Stimulated activated effector memory CD8-positive, alpha-beta T cell treated with anti-CD3 and anti-CD28 coated beads, Interleukin-12 subunit alpha, Interleukin-12 subunit beta, amount 100 ng/mL, for 72 hours (primary cell): ENCODE results near the gene L3MBTL4.

Experiments used
- ATAC-seq: fragments of 150-1000 bp; cut with Tn5 transposase; 2 replicates; pipeline ENCODE4 v1.10.0; 2021
- DNase-seq, 2 donors: peaks; one replicate each; pipeline ENCODE4 v3.0.0; 2021 to 2022; ENCODE audit warnings: low spot score in 2 of 2
- H3K27ac Mint-ChIP-seq: one replicate; pipeline ENCODE4 v1.8.0; 2022; ENCODE audit warnings: mild to moderate bottlenecking, mixed read lengths
- H3K36me3 Mint-ChIP-seq: one replicate; pipeline ENCODE4 v1.8.0; 2022; ENCODE audit warnings: mild to moderate bottlenecking, mixed read lengths
- H3K4me1 Mint-ChIP-seq: one replicate; pipeline ENCODE4 v1.8.0; 2022; ENCODE audit warnings: mixed read lengths
- H3K4me3 Mint-ChIP-seq: one replicate; pipeline ENCODE4 v1.8.0; 2022; ENCODE audit warnings: mild to moderate bottlenecking, mixed read lengths
- H3K9me3 Mint-ChIP-seq: one replicate; pipeline ENCODE4 v1.8.0; 2022; ENCODE audit warnings: mixed read lengths

L3MBTL4 gene

DNA sequence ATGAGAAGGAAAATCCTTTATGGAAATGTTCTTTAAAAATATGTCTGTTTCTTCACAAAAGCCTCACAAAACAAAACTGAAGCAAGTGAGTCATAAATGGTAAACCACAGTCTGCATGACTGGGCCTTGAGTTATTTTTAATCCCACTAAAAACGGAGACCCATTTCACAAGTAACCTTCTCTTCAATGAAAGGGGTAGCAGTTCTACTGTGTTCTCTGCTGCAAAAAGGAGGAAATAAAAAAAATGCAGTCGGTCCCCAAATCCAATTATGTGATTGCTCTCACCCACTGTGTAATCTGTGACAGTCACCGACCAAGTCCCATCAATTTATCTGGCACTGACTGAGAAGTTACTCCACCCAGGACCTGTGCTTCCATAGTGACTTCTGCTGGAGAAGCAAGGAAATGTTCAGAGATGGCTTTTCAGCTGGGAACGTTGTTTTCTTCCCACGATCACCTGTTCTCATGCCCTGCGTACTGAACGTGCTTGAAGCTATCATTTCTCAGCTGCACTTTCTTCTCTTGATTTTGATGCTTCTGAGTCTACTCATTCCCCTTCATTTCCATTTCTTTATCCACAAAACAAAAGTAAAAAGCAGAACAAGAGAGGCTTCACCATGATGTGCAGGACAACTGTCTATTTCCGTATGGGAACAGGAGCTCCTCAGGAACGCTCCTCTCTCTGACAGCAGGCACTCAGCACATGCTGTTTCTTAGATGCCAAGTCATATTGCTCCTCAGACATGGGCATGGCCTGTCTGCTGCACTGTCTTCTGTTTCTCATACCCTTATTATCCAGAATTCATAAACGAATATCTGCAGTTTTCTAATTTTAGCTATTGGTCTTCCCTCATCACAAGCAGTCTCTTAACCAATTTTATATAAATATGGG, 439.4 kb downstream of the L3MBTL4 start:
- H3K27ac Mint-ChIP-seq: no peak overlapping the region
- no peaks in the 10 kb centered on the region for H3K9me3 Mint-ChIP-seq
- no peak for DNase-seq
- no peak for ATAC-seq
- no peaks in the 10 kb centered on the region for H3K4me1 Mint-ChIP-seq
- H3K4me3 Mint-ChIP-seq: no peak overlapping the region
- H3K36me3 Mint-ChIP-seq: no peaks in the 10 kb centered on the region

DNA sequence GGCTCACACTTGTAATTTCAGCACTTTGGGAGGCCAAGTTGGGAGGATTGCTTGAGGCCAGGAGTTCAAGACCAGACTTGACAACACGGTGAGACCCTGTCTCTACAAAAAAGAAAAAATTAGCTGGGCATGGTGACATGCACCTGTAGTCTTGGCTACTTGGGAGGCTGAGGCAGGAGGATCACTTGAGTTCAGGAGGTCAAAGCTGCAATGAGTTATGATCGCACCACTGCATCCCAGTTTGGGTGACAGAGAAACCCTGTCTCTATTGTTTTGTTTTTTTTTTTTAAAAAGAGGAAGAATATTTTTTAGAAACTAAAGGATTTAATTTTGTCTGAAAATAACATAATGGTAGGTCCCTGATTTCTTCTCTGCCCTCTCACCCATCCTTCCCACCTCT, 440.0 kb downstream of the L3MBTL4 start:
- no peak for ATAC-seq
- H3K27ac Mint-ChIP-seq: no peak overlapping the region
- no peaks in the 10 kb centered on the region for H3K4me1 Mint-ChIP-seq
- DNase-seq: no peak
- no peaks in the 10 kb centered on the region for H3K9me3 Mint-ChIP-seq
- H3K36me3 Mint-ChIP-seq: no peaks in the 10 kb centered on the region
- no peak overlapping the region for H3K4me3 Mint-ChIP-seq

GRCh38 chr18:5973099-5973498, 441.6 kb downstream of the L3MBTL4 start:
- H3K4me3 Mint-ChIP-seq: no peak overlapping the region
- no peaks in the 10 kb centered on the region for H3K9me3 Mint-ChIP-seq
- DNase-seq (no peak), ATAC-seq (no peak)
- no peak overlapping the region for H3K27ac Mint-ChIP-seq
- no peaks in the 10 kb centered on the region for H3K36me3 Mint-ChIP-seq
- H3K4me1 Mint-ChIP-seq: no peaks in the 10 kb centered on the region

GRCh38 chr18:5972298-5972697, 442.4 kb downstream of the L3MBTL4 start:
- Mint-ChIP-seq H3K4me3 (no peak overlapping the region), H3K9me3 (peaks cover 3% of the 10 kb centered on the region), H3K36me3 (no peaks in the 10 kb centered on the region), H3K4me1 (no peaks in the 10 kb centered on the region), H3K27ac (no peak overlapping the region)
- ATAC-seq: no peak
- DNase-seq: no peak

- DNase-seq (no peak), ATAC-seq (no peak)
- H3K4me3 Mint-ChIP-seq: no peak overlapping the region
- no peak overlapping the region for H3K27ac Mint-ChIP-seq
- no peaks in the 10 kb centered on the region for H3K4me1 Mint-ChIP-seq
- no peaks in the 10 kb centered on the region for H3K36me3 Mint-ChIP-seq
- peaks cover 5% of the 10 kb centered on the region for H3K9me3 Mint-ChIP-seq
Observed at GRCh38 chr18:5969989-5970403, 444.7 kb downstream of the L3MBTL4 start.

DNA sequence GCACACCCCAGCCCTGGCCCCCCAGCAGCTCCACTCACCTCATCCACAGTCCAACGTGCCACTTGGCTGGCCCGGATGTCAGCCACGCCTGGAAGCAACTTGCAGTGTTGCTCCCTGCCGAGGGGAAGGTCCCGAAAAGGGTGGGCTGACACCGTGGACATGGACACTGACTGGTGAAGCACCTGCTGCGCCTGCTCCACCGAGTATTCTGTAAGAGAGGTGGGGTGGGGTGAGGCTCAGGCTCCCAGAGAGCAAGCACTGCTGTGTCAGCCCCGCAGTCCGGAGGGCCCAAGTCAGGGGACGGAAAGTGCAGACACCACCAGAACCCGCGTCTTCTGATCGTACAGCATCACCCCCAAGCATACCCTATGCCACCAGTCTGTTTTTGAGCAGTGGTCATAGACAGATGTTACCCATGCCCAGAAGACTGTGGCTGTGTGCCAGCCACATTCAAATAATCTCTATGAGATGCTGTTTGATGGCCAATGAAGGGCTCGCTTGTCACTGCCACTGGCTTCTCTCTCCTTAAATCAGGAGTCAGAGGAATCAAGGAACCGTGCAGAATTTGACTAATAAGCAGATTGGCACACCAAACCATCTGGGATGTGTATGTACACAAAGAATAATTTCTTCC, 445.2 kb downstream of the L3MBTL4 start:
- Mint-ChIP-seq H3K9me3 (peaks cover 5% of the 10 kb centered on the region), H3K36me3 (no peaks in the 10 kb centered on the region), H3K27ac (no peak overlapping the region), H3K4me1 (no peaks in the 10 kb centered on the region), H3K4me3 (no peak overlapping the region)
- DNase-seq (no peak), ATAC-seq (no peak)

DNA sequence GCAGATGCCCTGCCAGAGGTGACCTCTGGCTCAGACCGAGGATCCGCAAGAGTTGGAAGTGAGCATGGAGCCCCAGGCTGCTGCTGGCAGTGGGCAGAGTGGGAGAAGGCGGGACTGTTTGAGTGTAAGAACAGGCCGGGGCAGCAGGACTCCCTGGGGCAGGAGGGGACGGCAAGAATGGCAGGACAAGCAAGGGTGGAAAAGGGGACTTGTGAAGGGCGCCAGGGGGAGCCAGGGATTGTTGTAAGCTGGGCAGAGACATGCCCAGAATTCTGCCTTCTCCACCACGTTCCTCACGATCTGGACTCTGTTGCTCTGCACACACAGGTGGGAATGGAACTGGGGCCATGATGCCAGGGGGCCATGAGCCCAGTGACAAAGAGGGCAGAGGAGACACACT, 447.0 kb downstream of the L3MBTL4 start:
- Mint-ChIP-seq H3K4me1 (no peaks in the 10 kb centered on the region), H3K4me3 (no peak overlapping the region), H3K27ac (no peak overlapping the region), H3K9me3 (peaks cover 5% of the 10 kb centered on the region), H3K36me3 (no peaks in the 10 kb centered on the region)
- ATAC-seq (no peak), DNase-seq (no peak)

DNA sequence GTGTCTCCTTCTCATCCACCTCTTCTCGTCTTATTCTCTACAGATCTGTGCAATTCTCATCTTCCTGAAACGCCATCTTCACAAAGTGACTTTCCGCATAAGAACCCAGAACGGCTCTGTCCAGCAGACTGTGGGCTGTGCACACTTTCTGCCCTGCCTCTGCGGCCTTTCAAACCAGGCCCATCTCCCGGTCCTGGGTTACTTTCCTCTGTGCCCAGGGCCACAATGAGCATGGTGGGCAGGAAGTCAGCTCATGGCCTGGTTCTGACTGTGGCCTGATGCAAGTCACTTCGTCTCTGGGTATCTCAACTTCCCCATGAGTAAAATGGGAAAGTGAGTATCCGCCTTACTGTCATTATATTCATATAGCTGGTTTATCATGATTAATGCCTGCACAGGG, 447.7 kb downstream of the L3MBTL4 start:
- Mint-ChIP-seq H3K9me3 (peaks cover 5% of the 10 kb centered on the region), H3K4me1 (no peaks in the 10 kb centered on the region), H3K4me3 (no peak overlapping the region), H3K27ac (no peak overlapping the region), H3K36me3 (no peaks in the 10 kb centered on the region)
- DNase-seq (no peak), ATAC-seq (no peak)

GRCh38 chr18:5966514-5966913, 448.2 kb downstream of the L3MBTL4 start:
- no peak overlapping the region for H3K27ac Mint-ChIP-seq
- H3K4me3 Mint-ChIP-seq: no peak overlapping the region
- H3K36me3 Mint-ChIP-seq: no peaks in the 10 kb centered on the region
- H3K4me1 Mint-ChIP-seq: no peaks in the 10 kb centered on the region
- ATAC-seq (no peak), DNase-seq (no peak)
- peaks cover 5% of the 10 kb centered on the region for H3K9me3 Mint-ChIP-seq

DNA sequence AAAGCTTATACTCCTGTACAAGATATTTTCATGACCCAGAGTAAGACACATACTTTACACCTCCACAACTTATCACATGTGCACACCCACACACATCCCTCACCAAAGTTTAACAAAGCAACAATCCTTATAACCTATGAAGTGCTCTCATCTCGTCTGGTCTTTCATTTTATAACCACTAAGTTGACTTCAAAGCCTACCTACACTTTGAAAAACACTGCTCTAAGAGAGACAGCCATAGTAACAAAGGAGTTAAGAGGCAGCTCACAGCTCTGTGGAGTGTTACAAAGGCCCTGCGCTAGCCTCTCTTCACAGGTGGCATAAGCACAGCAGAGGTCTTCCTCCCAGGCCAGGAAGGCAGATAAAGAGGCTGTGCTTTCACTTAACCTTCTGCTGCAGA, 449.7 kb downstream of the L3MBTL4 start:
- H3K9me3 Mint-ChIP-seq: peaks cover 5% of the 10 kb centered on the region
- no peak overlapping the region for H3K27ac Mint-ChIP-seq
- ATAC-seq (no peak), DNase-seq (no peak)
- H3K36me3 Mint-ChIP-seq: no peaks in the 10 kb centered on the region
- H3K4me1 Mint-ChIP-seq: no peaks in the 10 kb centered on the region
- no peak overlapping the region for H3K4me3 Mint-ChIP-seq

DNA sequence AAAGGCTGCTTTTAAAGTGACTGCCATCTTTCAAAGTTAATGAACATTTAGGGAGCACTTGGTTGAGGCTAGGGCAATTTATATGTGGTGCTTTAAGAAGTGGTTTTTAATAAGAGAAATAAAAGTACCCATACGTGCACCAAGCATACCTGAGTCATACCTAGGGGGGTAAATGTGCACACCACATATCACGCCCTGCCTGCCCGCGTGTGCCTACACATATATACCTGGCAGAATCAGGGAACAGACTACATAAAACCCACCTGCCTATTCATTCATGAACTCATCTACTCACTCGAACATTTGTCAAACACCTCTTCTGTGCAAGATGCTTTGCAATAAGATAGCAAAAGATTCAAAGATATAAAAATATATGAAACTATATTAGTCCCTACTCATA, 450.1 kb downstream of the L3MBTL4 start:
- no peaks in the 10 kb centered on the region for H3K36me3 Mint-ChIP-seq
- no peak overlapping the region for H3K4me3 Mint-ChIP-seq
- peaks cover 5% of the 10 kb centered on the region for H3K9me3 Mint-ChIP-seq
- DNase-seq: no peak
- ATAC-seq: no peak
- no peaks in the 10 kb centered on the region for H3K4me1 Mint-ChIP-seq
- no peak overlapping the region for H3K27ac Mint-ChIP-seq

DNA sequence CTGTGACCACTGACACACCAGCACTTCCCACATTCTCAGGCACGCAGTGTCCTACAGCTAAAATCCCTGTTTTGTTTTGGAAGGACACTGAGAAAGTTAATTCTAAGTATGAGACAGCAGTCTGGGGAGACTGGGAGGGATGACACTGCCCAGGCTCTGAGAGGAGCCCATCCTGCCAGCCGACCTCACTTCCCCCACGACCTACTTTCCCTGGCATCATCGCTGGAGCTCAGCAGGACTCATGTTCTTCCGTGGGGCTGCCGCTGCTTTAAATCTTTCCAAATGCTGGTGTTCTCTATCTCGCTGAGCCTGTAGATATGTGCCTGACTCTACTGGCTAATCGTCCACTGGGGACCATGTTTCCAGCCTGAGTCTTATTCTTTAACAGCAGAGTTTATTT, 450.6 kb downstream of the L3MBTL4 start:
- Mint-ChIP-seq H3K9me3 (peaks cover 5% of the 10 kb centered on the region), H3K4me3 (no peak overlapping the region)

GRCh38 chr18:5963267-5963666, 451.4 kb downstream of the L3MBTL4 start:
- no peak for DNase-seq
- no peaks in the 10 kb centered on the region for H3K36me3 Mint-ChIP-seq

More for the DNA sequence above, 450.6 kb downstream of the L3MBTL4 start:
- DNase-seq: no peak
- no peak overlapping the region for H3K27ac Mint-ChIP-seq
- no peaks in the 10 kb centered on the region for H3K36me3 Mint-ChIP-seq
- no peak for ATAC-seq
- no peaks in the 10 kb centered on the region for H3K4me1 Mint-ChIP-seq

DNA sequence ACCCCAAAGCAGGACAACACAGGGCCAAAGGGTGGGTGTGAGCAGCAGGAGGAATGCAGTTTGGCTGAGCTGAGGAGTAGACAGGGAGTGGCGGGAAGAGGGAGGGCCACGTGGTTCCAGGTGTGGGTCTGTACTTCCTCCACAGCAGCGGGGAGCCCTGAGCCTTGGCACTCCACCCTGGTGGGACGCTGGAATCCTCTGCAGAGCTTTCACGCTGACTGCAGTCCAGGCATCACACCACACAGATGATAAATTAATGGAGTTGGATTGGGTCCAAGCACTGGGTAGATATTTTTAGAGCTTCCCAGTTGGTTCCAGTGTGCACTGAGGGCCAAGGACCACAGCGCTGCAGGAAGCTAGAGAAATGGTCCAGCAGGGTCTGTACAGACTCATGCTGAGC, 452.3 kb downstream of the L3MBTL4 start:
- no peaks in the 10 kb centered on the region for H3K4me1 Mint-ChIP-seq
- H3K9me3 Mint-ChIP-seq: peaks cover 6% of the 10 kb centered on the region
- H3K27ac Mint-ChIP-seq: no peak overlapping the region
- H3K4me3 Mint-ChIP-seq: no peak overlapping the region
- no peak for DNase-seq
- ATAC-seq: no peak
- H3K36me3 Mint-ChIP-seq: no peaks in the 10 kb centered on the region

More at GRCh38 chr18:5963267-5963666, 451.4 kb downstream of the L3MBTL4 start:
- no peak for ATAC-seq
- no peak overlapping the region for H3K4me3 Mint-ChIP-seq
- H3K27ac Mint-ChIP-seq: no peak overlapping the region
- peaks cover 5% of the 10 kb centered on the region for H3K9me3 Mint-ChIP-seq
- H3K4me1 Mint-ChIP-seq: no peaks in the 10 kb centered on the region

GRCh38 chr18:5961828-5962150, 452.9 kb downstream of the L3MBTL4 start:
- ATAC-seq (no peak), DNase-seq (no peak)
- H3K4me3 Mint-ChIP-seq: no peak overlapping the region
- peaks cover 5% of the 10 kb centered on the region for H3K9me3 Mint-ChIP-seq
- H3K27ac Mint-ChIP-seq: no peak overlapping the region
- H3K4me1 Mint-ChIP-seq: no peaks in the 10 kb centered on the region
- H3K36me3 Mint-ChIP-seq: no peaks in the 10 kb centered on the region

DNA sequence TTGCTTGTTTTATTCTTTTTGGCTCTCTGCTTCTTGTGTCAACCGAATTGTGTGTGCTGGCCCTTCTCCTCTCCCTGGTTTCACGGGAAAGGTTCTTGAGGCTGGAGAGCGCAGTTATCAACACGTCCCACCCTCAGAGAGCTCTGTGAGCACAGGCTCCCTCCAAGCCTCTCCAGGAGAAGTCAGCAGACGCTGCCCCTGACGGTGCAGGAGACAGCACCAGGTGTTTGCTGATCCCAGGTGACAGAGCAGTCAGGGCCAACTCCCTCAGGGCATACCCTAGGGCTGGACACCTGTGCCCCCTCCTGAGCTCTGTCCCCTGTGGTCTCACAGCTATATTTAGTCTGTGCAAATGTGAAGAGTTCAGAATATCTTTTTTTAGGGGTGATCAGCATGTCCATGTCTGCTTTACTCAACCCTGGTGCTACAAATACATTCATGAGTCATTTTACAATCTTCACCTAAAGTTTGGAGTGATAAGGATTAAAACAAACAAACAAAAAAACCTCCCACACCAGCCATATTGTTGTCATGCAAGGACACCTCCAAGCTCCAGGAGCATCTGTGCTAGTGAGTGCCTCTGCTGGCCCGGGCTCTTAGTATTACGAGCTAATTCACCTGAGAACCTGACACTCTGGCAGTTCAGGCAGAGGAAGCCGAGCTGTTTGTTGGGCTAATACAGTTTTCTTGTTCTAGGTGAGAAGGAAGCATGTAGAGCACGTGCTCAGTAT, 453.4 kb downstream of the L3MBTL4 start:
- ATAC-seq (no peak), DNase-seq (no peak)
- Mint-ChIP-seq H3K4me3 (no peak overlapping the region), H3K9me3 (peaks cover 3% of the 10 kb centered on the region), H3K36me3 (no peaks in the 10 kb centered on the region), H3K4me1 (no peaks in the 10 kb centered on the region), H3K27ac (no peak overlapping the region)
